Sigmoid colon (tissue), 7 donors: ENCODE results near the gene KRTAP19-7. TPM values are rescaled to one million over a fixed set of nuclear protein-coding genes. Genes with fewer than 3 reads are reported as not detected.

ENCODE experiments used
- polyA plus RNA-seq, 3 donors: library from polyadenylated mRNA; stranded (reverse); fragments of 200-250 nt; gene quantifications; one replicate each; pipeline ENCODE4 v1.2.3, GENCODE V29; 2013
- small RNA-seq, 3 donors: library from RNA; depleted of rRNA; stranded (forward); fragments of <200 nt; gene quantifications; one replicate each; pipeline ENCODE3, GENCODE V24; 2016
- total RNA-seq, 4 donors: library from RNA; depleted of rRNA; stranded (reverse); fragments of >200 nt; gene quantifications; one replicate each; pipeline ENCODE4 v1.1.0, GENCODE V29; 2016
- donor health status: healthy with polysubstance abuse.
- donor health status: Bipolar disorder and iron deficiency.
- donor health status: healthy.

The KRTAP19-7 gene
- total and polyA plus RNA-seq, 7 donors, result not detected

Small RNAs within 50 kb of the gene (small RNA-seq; reads per million reads assigned to genes)
- gene AP000567.1 (0 reads per million in 3 donors), gene KRTAP19-10P (0 reads per million in 3 donors), gene KRTAP19-11P (0 reads per million in 3 donors), gene KRTAP22-1 (0 reads per million in 3 donors), gene KRTAP22-2 (0 reads per million in 3 donors)

Other genes starting within 250 kb of the KRTAP19-7 start
- gene KRTAP26-1, start 241.0 kb downstream of the KRTAP19-7 start, total RNA-seq, result not detected
- gene KRTAP26-1, start 241.0 kb downstream of the KRTAP19-7 start, polyA plus RNA-seq, result not detected
- not detected for gene KRTAP27-1, start 223.6 kb downstream of the KRTAP19-7 start, total RNA-seq
- not detected for gene KRTAP27-1, start 223.6 kb downstream of the KRTAP19-7 start, polyA plus RNA-seq
- gene KRTAP23-1, start 212.7 kb downstream of the KRTAP19-7 start, total RNA-seq, result not detected
- gene KRTAP23-1, start 212.7 kb downstream of the KRTAP19-7 start, polyA plus RNA-seq, result not detected
- not detected for gene KRTAP13-2, start 189.0 kb downstream of the KRTAP19-7 start, total RNA-seq
- gene KRTAP13-2, start 189.0 kb downstream of the KRTAP19-7 start, polyA plus RNA-seq, result 1 to 10 TPM; 1.8 to 6.0 (median 2.4) TPM
- gene KRTAP13-1, start 165.3 kb downstream of the KRTAP19-7 start, total RNA-seq, result not detected
- not detected for gene KRTAP13-1, start 165.3 kb downstream of the KRTAP19-7 start, polyA plus RNA-seq
- not detected for gene KRTAP13-3, start 135.4 kb downstream of the KRTAP19-7 start, total RNA-seq
- gene KRTAP13-3, start 135.4 kb downstream of the KRTAP19-7 start, polyA plus RNA-seq, result not detected
- not detected for gene KRTAP13-4, start 131.1 kb downstream of the KRTAP19-7 start, total RNA-seq
- not detected for gene KRTAP13-4, start 131.1 kb downstream of the KRTAP19-7 start, polyA plus RNA-seq
- not detected for gene KRTAP15-1, start 121.0 kb downstream of the KRTAP19-7 start, total RNA-seq
- gene KRTAP15-1, start 121.0 kb downstream of the KRTAP19-7 start, polyA plus RNA-seq, result not detected
- gene KRTAP19-1, start 80.9 kb downstream of the KRTAP19-7 start, total RNA-seq, result not detected
- gene KRTAP19-1, start 80.9 kb downstream of the KRTAP19-7 start, polyA plus RNA-seq, result not detected
- gene KRTAP19-2, start 73.9 kb downstream of the KRTAP19-7 start, total RNA-seq, result not detected
- gene KRTAP19-2, start 73.9 kb downstream of the KRTAP19-7 start, polyA plus RNA-seq, result not detected
- gene KRTAP19-3, start 69.3 kb downstream of the KRTAP19-7 start, total RNA-seq, result not detected
- not detected for gene KRTAP19-3, start 69.3 kb downstream of the KRTAP19-7 start, polyA plus RNA-seq
- gene KRTAP19-4, start 64.1 kb downstream of the KRTAP19-7 start, total RNA-seq, result not detected
- not detected for gene KRTAP19-4, start 64.1 kb downstream of the KRTAP19-7 start, polyA plus RNA-seq
- gene KRTAP19-5, start 59.2 kb downstream of the KRTAP19-7 start, total RNA-seq, result not detected
- gene KRTAP19-5, start 59.2 kb downstream of the KRTAP19-7 start, polyA plus RNA-seq, result not detected
- not detected for gene KRTAP19-6, start 19.4 kb downstream of the KRTAP19-7 start, total RNA-seq
- not detected for gene KRTAP19-6, start 19.4 kb downstream of the KRTAP19-7 start, polyA plus RNA-seq
- gene KRTAP22-2, start 29.1 kb upstream of the KRTAP19-7 start, total RNA-seq, result not detected
- gene KRTAP22-2, start 29.1 kb upstream of the KRTAP19-7 start, polyA plus RNA-seq, result not detected
- not detected for gene KRTAP6-3, start 31.1 kb upstream of the KRTAP19-7 start, total RNA-seq
- not detected for gene KRTAP6-3, start 31.1 kb upstream of the KRTAP19-7 start, polyA plus RNA-seq
- gene KRTAP6-2, start 37.6 kb upstream of the KRTAP19-7 start, total RNA-seq, result not detected
- not detected for gene KRTAP6-2, start 37.6 kb upstream of the KRTAP19-7 start, polyA plus RNA-seq
- gene KRTAP22-1, start 39.8 kb upstream of the KRTAP19-7 start, total RNA-seq, result not detected
- not detected for gene KRTAP22-1, start 39.8 kb upstream of the KRTAP19-7 start, polyA plus RNA-seq
- gene KRTAP6-1, start 52.6 kb upstream of the KRTAP19-7 start, total RNA-seq, result not detected
- not detected for gene KRTAP6-1, start 52.6 kb upstream of the KRTAP19-7 start, polyA plus RNA-seq
- not detected for gene KRTAP20-1, start 55.1 kb upstream of the KRTAP19-7 start, total RNA-seq
- gene KRTAP20-1, start 55.1 kb upstream of the KRTAP19-7 start, polyA plus RNA-seq, result not detected
- not detected for gene KRTAP20-4, start 59.3 kb upstream of the KRTAP19-7 start, total RNA-seq
- not detected for gene KRTAP20-4, start 59.3 kb upstream of the KRTAP19-7 start, polyA plus RNA-seq
- not detected for gene KRTAP20-2, start 73.9 kb upstream of the KRTAP19-7 start, total RNA-seq
- gene KRTAP20-2, start 73.9 kb upstream of the KRTAP19-7 start, polyA plus RNA-seq, result not detected
- not detected for gene KRTAP20-3, start 81.5 kb upstream of the KRTAP19-7 start, total RNA-seq
- not detected for gene KRTAP20-3, start 81.5 kb upstream of the KRTAP19-7 start, polyA plus RNA-seq
- not detected for gene KRTAP21-3, start 157.5 kb upstream of the KRTAP19-7 start, total RNA-seq
- gene KRTAP21-3, start 157.5 kb upstream of the KRTAP19-7 start, polyA plus RNA-seq, result not detected
- gene KRTAP21-2, start 185.9 kb upstream of the KRTAP19-7 start, total RNA-seq, result not detected
- not detected for gene KRTAP21-2, start 185.9 kb upstream of the KRTAP19-7 start, polyA plus RNA-seq
- gene KRTAP21-1, start 194.1 kb upstream of the KRTAP19-7 start, total RNA-seq, result not detected
- gene KRTAP21-1, start 194.1 kb upstream of the KRTAP19-7 start, polyA plus RNA-seq, result not detected